Endodermal cell (in vitro differentiated cells): ENCODE measurements around the gene FAM13A. TPM values are rescaled to one million over a fixed set of nuclear protein-coding genes. Genes with fewer than 3 reads are reported as not detected.

Source experiments
- DNase-seq: peaks from one replicate; pipeline ENCODE4 v3.0.0-alpha.2; 2017
- H3K27ac ChIP-seq: 2 replicates; pipeline ENCODE4 v1.5.1; 2013; ENCODE audit warnings: mild to moderate bottlenecking, low read depth, low read length, moderate library complexity
- H3K27me3 ChIP-seq: 2 replicates; pipeline ENCODE4 v1.6.1; 2013; ENCODE audit warnings: mild to moderate bottlenecking, low read length, moderate library complexity; ENCODE audit not compliant: insufficient read depth, control insufficient read depth, poor library complexity, severe bottlenecking
- H3K36me3 ChIP-seq: 2 replicates; pipeline ENCODE4 v1.7.0; 2013; ENCODE audit warnings: mild to moderate bottlenecking, low read length, moderate library complexity; ENCODE audit not compliant: control insufficient read depth, insufficient read depth
- H3K4me1 ChIP-seq: one replicate; pipeline ENCODE4 v1.7.0; 2013; ENCODE audit warnings: low read length; ENCODE audit not compliant: control insufficient read depth, insufficient read depth
- H3K4me3 ChIP-seq: 2 replicates; pipeline ENCODE4 v1.5.1; 2013; ENCODE audit warnings: mild to moderate bottlenecking, low read length, moderate library complexity
- H3K9ac ChIP-seq: 2 replicates; pipeline ENCODE4 v1.6.1; 2013; ENCODE audit warnings: mild to moderate bottlenecking, low read length, moderate library complexity; ENCODE audit not compliant: poor library complexity, severe bottlenecking; ENCODE audit errors: extremely low read depth
- H3K9me3 ChIP-seq: 2 replicates; pipeline ENCODE4 v1.6.1; 2013; ENCODE audit warnings: mild to moderate bottlenecking, low read length, moderate library complexity; ENCODE audit not compliant: control insufficient read depth
- H3K27ac Mint-ChIP-seq: 2 replicates; pipeline ENCODE4 v1.8.0; 2020; ENCODE audit warnings: mixed read lengths
- H3K27me3 Mint-ChIP-seq: 2 replicates; pipeline ENCODE4 v1.8.0; 2021; ENCODE audit warnings: mild to moderate bottlenecking, mixed read lengths; ENCODE audit not compliant: insufficient read depth
- H3K36me3 Mint-ChIP-seq: 2 replicates; pipeline ENCODE4 v1.8.0; 2020; ENCODE audit warnings: low read depth, mixed read lengths
- H3K4me1 Mint-ChIP-seq: 2 replicates; pipeline ENCODE4 v1.8.0; 2020; ENCODE audit warnings: mixed read lengths
- H3K4me3 Mint-ChIP-seq: 2 replicates; pipeline ENCODE4 v1.8.0; 2020; ENCODE audit warnings: mild to moderate bottlenecking, moderate library complexity, mixed read lengths
- H3K9me3 Mint-ChIP-seq: 2 replicates; pipeline ENCODE4 v1.8.0; 2020; ENCODE audit warnings: mild to moderate bottlenecking, mixed read lengths
- CTCF ChIP-seq: fragments of 200-600 bp; sonication (generic); conservative IDR thresholded peaks from 2 replicates; pipeline ENCODE4 v1.5.0; 2021; ENCODE audit warnings: antibody characterized with exemption, mild to moderate bottlenecking
- WGBS, 2 experiments: methylation state at CpG; one replicate each; pipeline versions ENCODE4 v1.1.5 to v1.1.7; 2013; ENCODE audit warnings: missing lambda C conversion rate in 2 of 2, mixed read lengths in 1 of 2; ENCODE audit not compliant: insufficient coverage in 1 of 2, insufficient read length in 1 of 2; 5-methylcytosine and 5-hydroxymethylcytosine counted together
- total RNA-seq, 2 donors: library from RNA; stranded (reverse); fragmentation: NEBNext Ultra II Directional in 1 of 2; extraction: Animal tissue kit (Norgen Biotek cat#: 25700) in 1 of 2; gene quantifications; 2 replicates in 1 of 2; 3 replicates in 1 of 2; pipeline ENCODE4 v1.2.1, GENCODE V29; 2021

The FAM13A gene
- total RNA-seq, 2 donors from 2014 or later: 13.6 to 17.0 TPM

DNA sequence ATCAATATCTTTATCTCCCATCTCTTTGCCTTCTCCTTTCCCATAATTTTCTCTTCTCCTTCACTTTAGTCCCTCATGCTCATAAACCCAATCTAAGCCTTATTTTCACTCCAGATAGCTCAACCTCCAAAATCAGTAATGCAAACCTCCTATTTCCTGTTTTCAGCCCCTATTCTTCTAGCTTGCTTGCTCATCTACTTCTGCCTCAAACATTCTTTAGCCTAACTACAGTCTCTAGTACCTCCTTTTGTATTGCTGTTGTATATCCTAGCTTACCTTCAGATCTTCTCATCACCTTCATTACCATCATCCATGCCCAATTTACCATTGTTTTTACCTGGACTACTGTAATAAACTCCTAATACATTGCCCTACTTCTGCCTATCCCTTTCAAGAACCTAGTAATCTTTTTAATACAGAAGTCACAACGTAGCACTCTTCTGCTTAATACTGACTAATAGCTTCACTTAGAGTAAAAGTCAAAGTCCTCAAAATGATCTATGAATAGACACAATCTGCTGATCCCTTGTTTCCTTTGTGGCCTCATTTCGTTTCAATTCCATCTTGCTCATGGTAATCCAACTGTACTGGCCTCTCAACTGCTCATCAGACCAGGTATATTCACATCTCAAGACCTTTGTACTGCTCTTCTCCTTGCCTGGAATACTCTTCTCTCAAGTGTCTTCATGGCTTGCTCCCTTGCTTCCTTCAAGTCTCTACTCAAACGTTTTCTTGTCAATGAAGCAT is 123.4 kb downstream of the FAM13A start:
- H3K27me3 ChIP-seq: peaks cover 4% of the 10 kb centered on the region
- H3K27me3 Mint-ChIP-seq: no peaks in the 10 kb centered on the region
- H3K27ac ChIP-seq: no peak overlapping the region
- no peaks in the 10 kb centered on the region for H3K36me3 ChIP-seq
- no peaks in the 10 kb centered on the region for H3K4me1 ChIP-seq
- TF ChIP-seq CTCF: no peak
- H3K36me3 Mint-ChIP-seq: no peaks in the 10 kb centered on the region
- 69 to 75% methylated on average over 2 to 3 of the region's 3 CpGs for WGBS, 2 experiments
- no peaks in the 10 kb centered on the region for H3K4me1 Mint-ChIP-seq
- no peak for DNase-seq
- no peak overlapping the region for H3K4me3 ChIP-seq
- no peak overlapping the region for H3K9ac ChIP-seq
- no peak overlapping the region for H3K4me3 Mint-ChIP-seq
- no peaks in the 10 kb centered on the region for H3K9me3 Mint-ChIP-seq
- no peaks in the 10 kb centered on the region for H3K9me3 ChIP-seq
- H3K27ac Mint-ChIP-seq: no peak overlapping the region

GRCh38 chr4:88928852-88929251 is 128.1 kb downstream of the FAM13A start:
- WGBS, 2 experiments: 100% methylated on average over 1 of the region's 1 CpG; no CpG with 5 or more reads in 1 of the 2 experiments
- Mint-ChIP-seq H3K9me3 (peaks cover 3% of the 10 kb centered on the region), H3K4me1 (no peaks in the 10 kb centered on the region), H3K36me3 (peaks cover 5% of the 10 kb centered on the region), H3K27me3 (no peaks in the 10 kb centered on the region), H3K27ac (no peak overlapping the region), H3K4me3 (no peak overlapping the region)
- Histone ChIP-seq H3K27me3 (no peaks in the 10 kb centered on the region), H3K4me3 (no peak overlapping the region), H3K9ac (no peak overlapping the region), H3K36me3 (no peaks in the 10 kb centered on the region), H3K4me1 (no peaks in the 10 kb centered on the region), H3K9me3 (no peaks in the 10 kb centered on the region), H3K27ac (no peak overlapping the region)
- no peak for TF ChIP-seq CTCF
- no peak for DNase-seq

DNA sequence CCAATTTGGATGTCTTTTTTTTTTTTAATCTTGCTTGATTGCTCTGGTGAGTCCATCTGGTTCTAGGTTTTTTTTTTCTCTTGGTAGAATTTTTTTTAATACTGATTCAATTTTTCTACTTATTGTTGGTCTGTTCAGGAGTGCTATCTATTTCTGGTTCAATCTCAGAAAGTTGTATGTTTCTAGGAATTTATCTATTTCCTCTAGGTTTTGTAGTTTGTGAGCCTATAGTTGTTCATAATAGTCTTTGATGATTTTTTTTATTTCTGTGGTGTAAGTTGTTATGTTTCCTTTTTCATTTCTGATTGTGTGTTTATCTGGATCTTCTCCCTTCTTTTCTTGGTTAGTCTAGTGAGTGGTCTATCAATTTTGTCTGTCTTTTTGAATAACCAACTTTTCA is 129.6 kb downstream of the FAM13A start:
- H3K27me3 ChIP-seq: no peaks in the 10 kb centered on the region
- H3K4me1 Mint-ChIP-seq: no peaks in the 10 kb centered on the region

More for the DNA sequence above, 129.6 kb downstream of the FAM13A start:
- Histone ChIP-seq H3K36me3 (no peaks in the 10 kb centered on the region), H3K4me1 (no peaks in the 10 kb centered on the region), H3K27ac (no peak overlapping the region), H3K9ac (no peak overlapping the region), H3K9me3 (no peaks in the 10 kb centered on the region), H3K4me3 (no peak overlapping the region)
- DNase-seq: no peak
- TF ChIP-seq CTCF: no peak
- Mint-ChIP-seq H3K36me3 (peaks cover 5% of the 10 kb centered on the region), H3K27me3 (no peaks in the 10 kb centered on the region), H3K9me3 (peaks cover 10% of the 10 kb centered on the region), H3K27ac (no peak overlapping the region), H3K4me3 (no peak overlapping the region)
